GM21619 (cell line): Measurements from ENCODE around the gene OR9G4.

ENCODE experiments used
- ATAC-seq: cut with Tn5 transposase; IDR thresholded peaks from one replicate; pipeline ENCODE4 v1.9.1; 2021; ENCODE audit not compliant: unreplicated experiment

Gene OR9G4

GRCh38 chr11:56748597-56748996, at the start of gene OR9G4:
TSS of gene OR9G4 (minus strand) at chr11:56748697. CDS start at chr11:56743766, 4,931 bp downstream.
- ATAC-seq, result no peak

- no peak for ATAC-seq
These were observed 35.0 kb upstream of the OR9G4 start for GRCh38 chr11:56783448-56784041.

GRCh38 chr11:56782167-56782847, 33.8 kb upstream of the OR9G4 start:
- ATAC-seq, result peak; percentile 75

- ATAC-seq, result no peak
These were observed 28.3 kb upstream of the OR9G4 start for GRCh38 chr11:56776809-56777208.

GRCh38 chr11:56764976-56765375, 16.5 kb upstream of the OR9G4 start:
- no peak for ATAC-seq

GRCh38 chr11:56751480-56751879, 3.0 kb upstream of the OR9G4 start:
- no peak for ATAC-seq

- ATAC-seq, result no peak
These were observed 1.7 kb upstream of the OR9G4 start for GRCh38 chr11:56750190-56750589.

- no peak for ATAC-seq
These were observed 7.6 kb downstream of the OR9G4 start for GRCh38 chr11:56740886-56741285.

GRCh38 chr11:56740107-56740506, 8.4 kb downstream of the OR9G4 start:
- ATAC-seq, result no peak

GRCh38 chr11:56720513-56720912, 28.0 kb downstream of the OR9G4 start:
- no peak for ATAC-seq

- ATAC-seq, result no peak
These were observed 32.1 kb downstream of the OR9G4 start for GRCh38 chr11:56716379-56716854.

- no peak for ATAC-seq
These were observed 34.3 kb downstream of the OR9G4 start for GRCh38 chr11:56714206-56714605.

GRCh38 chr11:56706486-56706885, 42.0 kb downstream of the OR9G4 start:
- no peak for ATAC-seq

GRCh38 chr11:56705784-56706396, 42.6 kb downstream of the OR9G4 start:
- no peak for ATAC-seq

GRCh38 chr11:56700914-56701485, 47.5 kb downstream of the OR9G4 start:
- ATAC-seq, result no peak

GRCh38 chr11:56700242-56700913, 48.1 kb downstream of the OR9G4 start:
- no peak for ATAC-seq

GRCh38 chr11:56698795-56699194, 49.7 kb downstream of the OR9G4 start, which contains the start of gene OR9G1:
TSS of gene OR9G1 (plus strand) at chr11:56699095. CDS start at chr11:56700388, 1,293 bp downstream.
- ATAC-seq, result no peak

- no peak for ATAC-seq
These were observed 55.1 kb downstream of the OR9G4 start for GRCh38 chr11:56693428-56693827.
